GM12892 (cell line): ENCODE data around the gene NUCB2.

Experiments used
- POLR2A ChIP-seq: IDR thresholded peaks from 2 replicates; pipeline ENCODE4 v1.6.1; 2011; ENCODE audit warnings: low read depth, low read length, control low read depth
- POLR2AphosphoS5 ChIP-seq: IDR thresholded peaks from 2 replicates; pipeline ENCODE4 v1.6.1; 2011; ENCODE audit warnings: low read depth, low read length, control low read depth
- TAF1 ChIP-seq: IDR thresholded peaks from 2 replicates; pipeline ENCODE4 v1.6.1; 2011; ENCODE audit warnings: low read depth, mild to moderate bottlenecking, control low read depth, low read length, borderline replicate concordance

DNA sequence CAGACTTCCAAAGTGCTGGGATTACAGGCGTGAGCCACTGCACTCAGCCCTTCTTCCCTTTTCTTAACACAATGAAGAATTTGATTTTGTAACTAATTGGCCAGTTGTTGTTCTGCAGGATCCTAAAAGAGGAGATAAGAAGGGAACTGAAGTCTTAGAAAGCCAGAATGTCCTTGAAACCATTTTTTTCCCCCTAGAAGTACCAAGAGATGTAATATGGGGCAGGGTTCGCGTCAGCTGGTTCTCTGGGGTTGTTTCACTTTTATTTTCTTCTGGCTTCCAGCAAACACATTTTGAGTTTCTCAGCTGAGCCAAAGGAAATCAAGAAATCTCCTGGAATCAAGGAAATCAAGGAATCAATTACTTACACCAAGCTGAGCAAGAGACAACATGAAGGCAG is 7.6 kb upstream of the NUCB2 start:
- TF ChIP-seq POLR2AphosphoS5 (no peak), POLR2A (no peak), TAF1 (no peak)
